Vagina (tissue), 2 donors: ENCODE data around the gene ABHD6.

Source experiments
- POLR2A ChIP-seq, 2 donors: fragments of 450-650 bp; IDR thresholded peaks; one replicate each; pipeline ENCODE4 v1.6.1; 2017; ENCODE audit warnings: antibody characterized with exemption in 2 of 2, mild to moderate bottlenecking in 2 of 2, moderate library complexity in 2 of 2
- TF ChIP-seq, protein P1 (sequence below), 3 experiments: fragments of 450-650 bp in 2 of 3; fragments of 200-600 bp in 1 of 3; sonication (generic) in 1 of 3; IDR thresholded peaks; one replicate each; pipeline ENCODE4 v1.5.1; 2017 to 2019; ENCODE audit warnings: antibody characterized with exemption in 3 of 3, mild to moderate bottlenecking in 2 of 3, moderate library complexity in 2 of 3

DNA sequence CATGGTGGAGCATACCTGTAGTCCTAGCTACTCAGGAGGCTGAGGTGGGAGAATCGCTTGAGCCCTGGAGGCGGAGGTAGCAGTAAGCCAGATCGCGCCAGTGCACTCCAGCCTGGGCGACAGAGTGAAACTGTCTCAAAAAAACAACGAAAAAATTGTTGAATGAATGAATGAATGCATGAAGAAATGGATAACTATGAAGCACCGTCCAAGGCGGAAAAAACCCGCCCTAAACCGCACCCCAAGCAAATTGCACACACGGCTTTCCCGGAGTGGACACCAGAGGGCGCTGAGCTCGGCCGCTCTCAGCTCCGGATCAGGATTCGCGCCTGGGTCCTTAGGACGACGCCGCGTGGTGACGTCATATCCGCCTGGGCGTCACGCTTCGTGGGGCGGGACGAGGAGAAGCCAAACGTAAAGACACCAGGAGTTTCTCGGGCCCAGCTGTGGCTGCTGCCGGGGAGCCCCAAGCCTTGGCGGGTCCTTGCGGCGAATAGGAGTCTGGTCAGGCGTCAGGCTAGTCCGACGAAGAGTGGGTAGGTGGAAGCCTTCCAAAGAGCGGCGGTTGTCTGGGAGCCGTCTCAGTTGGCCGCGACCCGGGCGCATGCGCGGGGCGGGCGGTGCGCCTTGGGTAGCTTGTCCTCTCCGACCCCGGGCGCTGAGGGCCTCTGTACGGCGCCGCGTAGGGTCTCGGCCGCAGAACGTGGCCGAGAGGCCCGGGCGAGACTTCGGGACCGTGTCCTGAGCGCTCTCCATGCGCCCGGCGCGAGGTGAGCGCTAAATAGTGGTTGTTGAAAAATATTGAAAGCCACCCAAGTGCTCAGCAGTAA lies 68.5 kb downstream of the ABHD6 start, which contains the start of the genes HTD2 and RPP14:
- TF ChIP-seq, protein P1, sequence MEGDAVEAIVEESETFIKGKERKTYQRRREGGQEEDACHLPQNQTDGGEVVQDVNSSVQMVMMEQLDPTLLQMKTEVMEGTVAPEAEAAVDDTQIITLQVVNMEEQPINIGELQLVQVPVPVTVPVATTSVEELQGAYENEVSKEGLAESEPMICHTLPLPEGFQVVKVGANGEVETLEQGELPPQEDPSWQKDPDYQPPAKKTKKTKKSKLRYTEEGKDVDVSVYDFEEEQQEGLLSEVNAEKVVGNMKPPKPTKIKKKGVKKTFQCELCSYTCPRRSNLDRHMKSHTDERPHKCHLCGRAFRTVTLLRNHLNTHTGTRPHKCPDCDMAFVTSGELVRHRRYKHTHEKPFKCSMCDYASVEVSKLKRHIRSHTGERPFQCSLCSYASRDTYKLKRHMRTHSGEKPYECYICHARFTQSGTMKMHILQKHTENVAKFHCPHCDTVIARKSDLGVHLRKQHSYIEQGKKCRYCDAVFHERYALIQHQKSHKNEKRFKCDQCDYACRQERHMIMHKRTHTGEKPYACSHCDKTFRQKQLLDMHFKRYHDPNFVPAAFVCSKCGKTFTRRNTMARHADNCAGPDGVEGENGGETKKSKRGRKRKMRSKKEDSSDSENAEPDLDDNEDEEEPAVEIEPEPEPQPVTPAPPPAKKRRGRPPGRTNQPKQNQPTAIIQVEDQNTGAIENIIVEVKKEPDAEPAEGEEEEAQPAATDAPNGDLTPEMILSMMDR (IDR thresholded peaks at IDR 0.05): peak; percentile 89 to 100 (median 94)
- TF ChIP-seq POLR2A (IDR thresholded peaks at IDR 0.05): peak in 1 of 2 donors; percentile 49
